Sciatic nerve (tissue), 2 donors: Measurements from ENCODE around the gene KCNK2. TPM values are rescaled to one million over a fixed set of nuclear protein-coding genes. Genes with fewer than 3 reads are reported as not detected.
"Not testable (repeated sequence)": the region's sequence is repeated elsewhere in the genome, so short reads cannot be mapped to it uniquely, and the experiment has no call there.

Source experiments
- ATAC-seq: fragments of 200-7000 bp; cut with Tn5 transposase; one replicate; pipeline ENCODE4 v1.9.1; 2020; ENCODE audit warnings: mild to moderate bottlenecking, moderate library complexity
- DNase-seq: peaks from one replicate; pipeline ENCODE4 v3.0.0-alpha.2; 2020; ENCODE audit warnings: low spot score
- intact Hi-C: fragments of 100-400 bp; cut with DNase I; formaldehyde crosslinking; loops from one replicate; pipeline ENCODE4 v1.14.2; 2022
- total RNA-seq: library from RNA; stranded (reverse); fragmentation: NEBNext Ultra II Directional; extraction: Animal tissue kit (Norgen Biotek cat#: 25700); gene quantifications from one replicate; pipeline ENCODE4 v1.2.1, GENCODE V29; 2021
- donor health status: DM: no; HTN: no; CAD: no.
- donor health status: DM: no; HTN: no; CAD: no.

KCNK2 gene
- total RNA-seq, 1 donor from 2014 or later = 18.2 TPM

DNA sequence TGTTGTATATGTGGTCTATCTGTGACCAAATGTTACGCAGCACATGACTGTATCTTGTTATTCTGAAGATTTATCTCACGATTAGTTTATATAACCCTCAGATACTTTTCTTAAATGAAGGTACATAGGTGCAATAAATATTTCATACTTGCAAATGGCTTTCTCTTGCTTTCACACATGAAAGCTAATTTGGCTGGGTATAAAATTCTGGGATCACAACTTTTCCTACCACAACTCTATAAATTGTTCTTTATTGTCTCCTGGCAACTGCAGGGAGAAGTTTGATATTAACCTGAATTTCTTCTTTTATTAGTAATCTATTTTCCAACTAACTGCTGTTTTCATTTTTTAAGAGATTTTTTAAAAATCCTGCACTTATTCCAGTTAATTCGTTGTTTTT is 58.9 kb downstream of the KCNK2 start:
- DNase-seq = no peak
- intact Hi-C loops = no loop called here
- no peak for ATAC-seq

DNA sequence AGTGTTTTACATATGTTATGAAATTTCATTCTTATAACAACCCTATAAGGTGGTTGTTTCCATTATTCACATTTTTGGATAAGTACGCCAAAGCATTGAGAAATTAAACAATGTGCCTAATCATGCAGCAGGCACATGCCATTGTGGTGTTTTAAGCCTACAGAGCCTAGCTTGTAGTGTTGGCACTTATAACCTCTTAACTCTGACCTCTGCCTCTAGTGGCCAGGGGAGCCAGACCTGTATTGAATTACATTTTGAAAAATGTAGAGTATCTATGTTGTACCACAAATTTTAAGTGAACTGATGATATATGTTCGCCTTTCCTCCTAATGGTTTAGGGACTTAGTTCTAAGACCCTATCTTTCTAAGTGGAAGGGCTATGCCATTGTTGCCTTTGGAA is 61.0 kb downstream of the KCNK2 start:
- intact Hi-C loops = no loop called here
- DNase-seq = no peak
- no peak for ATAC-seq

- no peak for DNase-seq
- ATAC-seq = no peak
- intact Hi-C loops = no loop called here
Observed at GRCh38 chr1:215146240-215146975, 63.9 kb downstream of the KCNK2 start.

DNA sequence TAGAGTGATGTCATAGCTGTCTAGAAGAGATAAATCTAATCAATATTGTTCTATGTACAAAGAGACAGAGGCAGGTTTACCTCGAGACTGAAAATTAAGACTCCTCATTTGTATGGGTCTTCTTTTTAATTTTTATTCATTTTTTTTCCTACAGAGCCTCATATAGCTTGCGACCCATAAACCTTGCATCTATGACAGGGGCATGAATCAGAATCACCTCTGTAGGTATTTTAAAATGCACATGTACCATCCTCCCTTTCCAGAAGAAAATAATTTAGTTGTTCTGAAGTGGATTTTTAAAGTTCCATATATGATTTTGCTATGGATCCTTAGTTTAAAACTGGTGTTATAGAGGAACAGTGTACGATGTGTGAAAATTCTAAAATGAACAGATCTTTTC is 64.5 kb downstream of the KCNK2 start:
- ATAC-seq = no peak
- intact Hi-C loops = no loop called here
- DNase-seq = no peak

GRCh38 chr1:215151841-215152549 is 69.5 kb downstream of the KCNK2 start:
- DNase-seq = no peak
- ATAC-seq = no peak
- intact Hi-C loops = loop anchor here (2.0 kb wide), 1 partner anchor 253 kb away; no protein-coding TSS in a partner anchor

- intact Hi-C loops = no loop called here
- DNase-seq (no peak), ATAC-seq (no peak)
Observed at GRCh38 chr1:215156232-215156631, 73.7 kb downstream of the KCNK2 start.

- ATAC-seq (no peak), DNase-seq (no peak)
- intact Hi-C loops = no loop called here
Observed at GRCh38 chr1:215160351-215160750, 77.8 kb downstream of the KCNK2 start.

DNA sequence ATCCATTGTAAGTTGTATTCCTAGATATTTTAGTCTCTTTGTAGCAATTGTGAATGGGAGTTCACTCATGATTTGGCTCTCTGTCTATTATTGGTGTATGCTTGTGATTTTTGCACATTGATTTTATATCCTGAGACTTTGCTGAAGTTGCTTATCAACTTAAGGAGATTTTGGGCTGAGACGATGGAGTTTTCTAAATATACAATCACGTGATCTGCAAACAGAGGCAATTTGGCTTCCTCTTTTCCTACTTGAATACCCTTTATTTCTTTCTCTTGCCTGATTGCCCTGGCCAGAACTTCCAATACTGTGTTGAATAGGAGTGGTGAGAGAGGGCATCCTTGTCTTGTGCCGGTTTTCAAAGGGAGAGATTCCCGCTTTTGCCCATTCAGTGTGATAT is 80.6 kb downstream of the KCNK2 start:
- intact Hi-C loops, DNase-seq, ATAC-seq: not testable (repeated sequence)

DNA sequence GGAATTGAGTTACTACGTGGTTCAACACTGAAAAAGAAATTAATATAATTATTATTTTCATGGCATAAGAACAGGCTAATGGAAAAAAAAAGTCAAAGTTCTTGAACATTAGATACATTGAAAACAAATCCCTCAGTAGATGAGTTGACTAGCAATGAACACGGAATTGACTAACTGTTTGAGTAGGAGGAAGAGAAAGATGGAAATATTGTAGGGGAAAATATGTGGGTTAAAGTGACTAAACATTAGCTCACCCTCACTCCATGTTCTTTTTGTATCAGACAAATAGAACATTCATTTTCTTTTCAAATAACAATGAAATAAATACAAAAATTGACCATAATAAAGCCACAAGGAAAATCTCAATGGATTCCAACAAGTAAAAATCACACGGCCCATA is 84.3 kb downstream of the KCNK2 start:
- no peak for ATAC-seq
- DNase-seq = no peak
- intact Hi-C loops = no loop called here

- intact Hi-C loops = no loop called here
- ATAC-seq (no peak), DNase-seq (no peak)
Observed at GRCh38 chr1:215181518-215181917, 99.0 kb downstream of the KCNK2 start.

- DNase-seq = no peak
- intact Hi-C loops = no loop called here
- no peak for ATAC-seq
Observed at GRCh38 chr1:215185067-215185620, 102.6 kb downstream of the KCNK2 start.

DNA sequence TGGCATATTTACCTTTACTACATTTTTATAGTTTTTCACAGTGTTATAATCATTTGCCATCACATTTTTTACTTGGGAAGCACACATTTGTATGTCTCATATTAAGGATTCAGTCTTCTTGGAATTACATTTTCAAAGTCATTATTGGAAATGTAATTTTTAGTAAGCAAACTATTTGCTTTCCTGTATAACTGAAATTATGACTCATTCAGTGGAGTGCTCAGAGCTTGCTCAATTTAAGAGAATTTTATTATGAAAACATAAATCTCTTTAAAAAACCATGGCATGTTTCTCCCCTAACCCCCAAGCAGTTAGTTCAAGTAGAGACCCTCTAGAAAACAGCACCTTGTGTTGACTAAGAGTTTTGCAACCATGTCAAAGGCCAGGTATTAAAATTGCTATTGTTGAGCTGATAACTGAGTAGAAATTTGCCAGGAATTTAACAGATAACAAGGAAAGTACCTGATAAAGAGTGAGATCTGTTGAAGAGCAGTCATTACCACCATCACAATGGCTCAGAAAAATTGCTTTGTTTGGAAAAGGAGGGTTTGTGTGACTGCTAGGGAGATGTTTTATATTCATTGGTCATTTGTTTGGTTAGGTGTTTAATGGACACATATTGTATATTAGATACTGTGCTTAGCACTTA is 105.9 kb downstream of the KCNK2 start:
- intact Hi-C loops = no loop called here
- DNase-seq (no peak), ATAC-seq (peak; percentile 9)

DNA sequence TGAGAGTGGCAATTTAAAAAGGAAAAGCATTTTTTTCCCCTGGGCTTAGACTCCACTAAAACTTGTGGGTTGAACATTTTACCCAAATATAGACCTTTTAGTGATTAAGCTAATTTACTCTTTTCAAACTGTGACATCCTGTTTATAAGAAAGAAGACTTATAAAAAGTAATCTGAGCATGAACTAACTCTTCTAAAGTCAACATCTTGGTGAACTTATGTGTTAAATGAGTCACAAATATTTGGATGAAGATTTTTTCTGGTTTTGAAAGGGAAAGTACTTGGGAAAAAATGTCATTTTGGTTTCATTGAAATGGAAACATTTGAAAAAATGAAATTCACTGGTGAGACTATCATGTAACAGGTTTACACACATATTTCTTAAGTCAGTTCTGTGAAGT is 109.8 kb downstream of the KCNK2 start:
- ATAC-seq (peak; percentile 64), DNase-seq (no peak)
- intact Hi-C loops = no loop called here

GRCh38 chr1:215198021-215198420 is 115.5 kb downstream of the KCNK2 start:
- intact Hi-C loops = no loop called here
- no peak for DNase-seq
- no peak for ATAC-seq

GRCh38 chr1:215200121-215200520 is 117.6 kb downstream of the KCNK2 start:
- intact Hi-C loops = no loop called here
- DNase-seq (no peak), ATAC-seq (no peak)

- intact Hi-C loops = no loop called here
- ATAC-seq (no peak), DNase-seq (no peak)
Observed at GRCh38 chr1:215201283-215201682, 118.7 kb downstream of the KCNK2 start.

- DNase-seq = no peak
- intact Hi-C loops = no loop called here
- no peak for ATAC-seq
Observed at GRCh38 chr1:215202868-215203267, 120.3 kb downstream of the KCNK2 start.

DNA sequence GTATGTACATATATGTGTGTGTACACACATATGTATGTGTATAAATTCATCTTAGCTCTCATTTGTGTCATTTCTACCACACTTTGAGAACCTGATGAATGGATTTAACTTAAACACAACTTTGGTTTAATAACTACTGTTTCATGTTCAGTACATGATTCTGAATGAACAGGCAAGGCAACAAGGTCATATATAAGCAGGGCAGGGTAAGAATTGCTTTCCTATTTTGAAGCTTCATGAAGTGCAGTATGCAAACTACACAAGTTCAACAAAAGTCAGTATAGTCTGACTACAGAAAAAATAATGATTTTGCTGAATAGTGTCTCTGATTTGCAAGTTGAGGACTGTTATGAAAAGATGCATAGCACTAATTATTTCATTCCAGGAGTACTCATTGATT is 127.6 kb downstream of the KCNK2 start:
- no peak for DNase-seq
- ATAC-seq = no peak

DNA sequence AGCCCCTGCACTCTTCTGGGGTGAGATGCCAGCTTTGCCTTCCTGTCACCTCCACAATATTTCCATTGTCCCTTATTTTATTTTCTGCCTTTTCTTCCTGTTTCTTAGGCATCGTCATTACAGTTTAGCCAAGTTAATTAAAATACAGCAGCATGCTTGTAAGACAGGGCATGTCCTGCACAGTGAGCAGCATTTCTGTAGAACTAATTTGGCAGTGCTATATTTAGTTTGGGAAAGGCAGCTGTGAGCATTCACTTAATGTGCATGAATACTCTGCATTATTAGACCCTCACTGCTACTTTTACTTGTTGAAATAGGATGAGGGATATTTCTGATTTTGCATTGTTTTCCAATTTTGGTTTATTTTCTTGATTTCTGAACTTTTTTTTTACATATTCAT is 133.3 kb downstream of the KCNK2 start:
- DNase-seq = no peak
- no peak for ATAC-seq
- intact Hi-C loops = no loop called here

More for the DNA sequence above, 127.6 kb downstream of the KCNK2 start:
- intact Hi-C loops = no loop called here

GRCh38 chr1:215219372-215219771 is 136.8 kb downstream of the KCNK2 start:
- DNase-seq (no peak), ATAC-seq (no peak)
- intact Hi-C loops = no loop called here
